Measurements from ENCODE around the gene SIK3. TPM values are rescaled to one million over a fixed set of nuclear protein-coding genes. Genes with fewer than 3 reads are reported as not detected.
A peak's percentile ranks its signal among the peaks of the same experiment; 100 is the strongest.

Gene SIK3
- total RNA-seq, 1 donor from 2014 or later: 88.4 TPM

DNA sequence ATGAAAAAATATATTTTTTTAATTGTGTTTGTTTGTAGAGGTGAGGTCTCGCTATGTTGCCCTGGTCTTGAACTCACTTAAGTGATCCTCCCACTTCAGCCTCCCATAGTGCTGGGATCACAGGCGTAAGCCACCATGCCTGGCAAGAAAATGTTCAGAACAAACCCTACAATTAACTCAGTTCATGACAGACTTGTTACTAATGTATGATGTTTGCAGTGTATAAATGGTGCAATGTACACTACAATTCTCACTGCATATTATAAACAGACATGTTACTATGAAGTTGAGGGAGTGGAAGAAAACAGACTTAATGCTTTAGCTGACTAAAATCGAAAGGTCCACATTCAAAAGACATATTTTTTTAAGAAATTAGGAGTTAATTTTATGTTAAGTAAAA, 59.0 kb downstream of the SIK3 start:
- H3K27me3 Mint-ChIP-seq: no peaks in the 10 kb centered on the region
- DNase-seq (no peak), ATAC-seq (ENCODE audit: low read depth) (no peak)
- no peak overlapping the region for H3K27ac Mint-ChIP-seq
- ChIA-PET CTCF (interaction anchor here (0.6 to 1.0 kb wide), 2 partner anchors 20 to 67 kb away, joined by 3 read pairs; no protein-coding TSS in a partner anchor), POLR2A (interaction anchor here (1.6 kb wide), 1 partner anchor 11 kb away, joined by 4 read pairs; no protein-coding TSS in a partner anchor)
- peaks cover 71% of the 10 kb centered on the region for H3K4me1 Mint-ChIP-seq
- peaks cover 8% of the 10 kb centered on the region for H3K36me3 Mint-ChIP-seq (ENCODE audit: low read depth)
- H3K4me3 Mint-ChIP-seq: no peak overlapping the region
- H3K9me3 Mint-ChIP-seq: no peaks in the 10 kb centered on the region
- TF ChIP-seq, protein P1, sequence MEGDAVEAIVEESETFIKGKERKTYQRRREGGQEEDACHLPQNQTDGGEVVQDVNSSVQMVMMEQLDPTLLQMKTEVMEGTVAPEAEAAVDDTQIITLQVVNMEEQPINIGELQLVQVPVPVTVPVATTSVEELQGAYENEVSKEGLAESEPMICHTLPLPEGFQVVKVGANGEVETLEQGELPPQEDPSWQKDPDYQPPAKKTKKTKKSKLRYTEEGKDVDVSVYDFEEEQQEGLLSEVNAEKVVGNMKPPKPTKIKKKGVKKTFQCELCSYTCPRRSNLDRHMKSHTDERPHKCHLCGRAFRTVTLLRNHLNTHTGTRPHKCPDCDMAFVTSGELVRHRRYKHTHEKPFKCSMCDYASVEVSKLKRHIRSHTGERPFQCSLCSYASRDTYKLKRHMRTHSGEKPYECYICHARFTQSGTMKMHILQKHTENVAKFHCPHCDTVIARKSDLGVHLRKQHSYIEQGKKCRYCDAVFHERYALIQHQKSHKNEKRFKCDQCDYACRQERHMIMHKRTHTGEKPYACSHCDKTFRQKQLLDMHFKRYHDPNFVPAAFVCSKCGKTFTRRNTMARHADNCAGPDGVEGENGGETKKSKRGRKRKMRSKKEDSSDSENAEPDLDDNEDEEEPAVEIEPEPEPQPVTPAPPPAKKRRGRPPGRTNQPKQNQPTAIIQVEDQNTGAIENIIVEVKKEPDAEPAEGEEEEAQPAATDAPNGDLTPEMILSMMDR (IDR thresholded peaks at IDR 0.05): no peak
- intact Hi-C loops (cut with micrococcal nuclease): loop anchor here (2.0 kb wide), 1 partner anchor 14 kb away; no protein-coding TSS in a partner anchor

DNA sequence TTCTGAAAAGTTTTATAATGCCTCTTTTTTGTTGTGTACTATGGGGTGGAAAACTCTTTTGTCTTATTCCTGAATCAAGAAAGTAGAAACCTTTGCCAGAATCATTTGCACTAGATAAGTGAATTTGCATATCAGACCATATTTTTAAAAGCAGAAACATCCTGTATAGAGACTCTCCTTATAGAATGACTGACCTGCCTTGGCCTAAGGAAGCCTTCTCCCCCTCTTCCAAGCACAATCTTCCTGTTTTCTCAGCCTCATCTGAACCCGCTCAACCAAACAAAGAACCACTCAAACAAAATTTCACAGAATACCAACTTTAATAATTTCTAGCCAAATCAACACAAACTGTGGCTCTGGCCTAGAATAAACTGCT, 60.3 kb downstream of the SIK3 start:
- TF ChIP-seq, protein P1 (IDR thresholded peaks at IDR 0.05): no peak
- peak overlapping the region; percentile 83 for H3K27ac Mint-ChIP-seq
- intact Hi-C loops (cut with micrococcal nuclease): loop anchor here (2.0 kb wide), 1 partner anchor 13 kb away; no protein-coding TSS in a partner anchor
- no peak for DNase-seq
- ChIA-PET POLR2A (no interaction called here), CTCF (no interaction called here)
- no peaks in the 10 kb centered on the region for H3K9me3 Mint-ChIP-seq
- H3K4me3 Mint-ChIP-seq: peak overlapping the region; percentile 48
- no peaks in the 10 kb centered on the region for H3K27me3 Mint-ChIP-seq
- peaks cover 4% of the 10 kb centered on the region for H3K36me3 Mint-ChIP-seq (ENCODE audit: low read depth)
- ATAC-seq (ENCODE audit: low read depth): no peak
- peaks cover 65% of the 10 kb centered on the region for H3K4me1 Mint-ChIP-seq

DNA sequence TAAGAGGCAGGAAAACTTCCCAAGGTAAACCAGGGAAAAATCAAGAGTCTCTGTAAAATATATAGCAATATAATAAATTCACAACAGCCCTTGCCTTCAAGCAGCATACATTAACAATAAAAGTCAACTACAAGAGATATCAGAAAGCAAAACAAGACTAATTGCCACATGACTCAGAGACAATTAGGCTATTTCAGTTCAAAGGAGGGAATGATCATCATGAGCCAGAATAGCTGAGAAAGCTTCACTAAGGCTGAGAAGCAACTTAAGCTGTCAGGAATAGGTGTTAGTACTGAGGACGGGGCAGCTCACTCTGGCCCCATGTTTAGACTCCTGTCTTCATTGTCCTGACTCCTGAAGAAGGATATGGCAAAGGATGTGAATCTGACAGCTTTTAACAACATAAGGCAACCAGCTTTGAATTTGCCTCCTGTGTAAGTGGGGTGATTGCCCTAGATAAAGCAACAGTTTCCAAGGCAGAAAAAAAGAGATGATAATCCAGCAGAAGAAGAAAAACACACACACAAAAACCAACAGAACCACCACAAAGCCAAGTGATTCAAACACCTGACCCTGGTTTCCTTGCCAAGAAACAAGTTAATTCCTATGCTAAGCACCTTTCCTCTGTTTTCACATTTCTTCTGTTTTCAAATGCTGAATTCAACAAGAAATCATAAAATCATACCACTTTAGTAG, 60.8 kb downstream of the SIK3 start:
- Mint-ChIP-seq H3K9me3 (no peaks in the 10 kb centered on the region), H3K4me3 (peak overlapping the region; percentile 48), H3K27me3 (no peaks in the 10 kb centered on the region), H3K4me1 (peaks cover 59% of the 10 kb centered on the region), H3K27ac (peak overlapping the region; percentile 83), H3K36me3 (ENCODE audit: low read depth) (peaks cover 4% of the 10 kb centered on the region)
- TF ChIP-seq, protein P1 (IDR thresholded peaks at IDR 0.05): no peak
- no peak for DNase-seq
- no peak for ATAC-seq (ENCODE audit: low read depth)
- intact Hi-C loops (cut with micrococcal nuclease): no loop called here
- ChIA-PET CTCF (no interaction called here), POLR2A (interaction anchor here (0.5 kb wide), 1 partner anchor 12 kb away, joined by 3 read pairs; no protein-coding TSS in a partner anchor)

DNA sequence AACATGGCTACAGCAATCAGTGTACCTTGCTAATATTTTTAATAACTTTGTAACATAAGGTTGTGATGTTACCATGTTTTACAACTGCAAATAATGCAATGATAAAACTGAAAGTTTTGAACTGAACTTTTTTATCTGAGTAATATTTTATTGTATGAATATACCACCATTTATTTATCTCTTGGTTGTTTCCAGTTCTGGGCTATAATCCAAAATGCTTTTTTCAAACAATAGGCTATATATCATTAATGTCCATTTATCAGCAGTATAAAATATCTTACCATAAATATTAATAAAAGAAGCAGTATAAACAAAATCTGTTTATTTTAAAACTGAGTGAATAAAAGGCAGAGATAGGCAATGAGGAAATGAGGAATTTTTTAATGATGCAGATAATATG, 63.3 kb downstream of the SIK3 start:
- no peak for ATAC-seq (ENCODE audit: low read depth)

More for the DNA sequence above, 63.3 kb downstream of the SIK3 start:
- H3K27ac Mint-ChIP-seq: no peak overlapping the region
- no peaks in the 10 kb centered on the region for H3K9me3 Mint-ChIP-seq
- POLR2A ChIA-PET: no interaction called here
- CTCF ChIA-PET: interaction anchor here (1.7 kb wide), 1 partner anchor 24 kb away, joined by 3 read pairs; no protein-coding TSS in a partner anchor
- TF ChIP-seq, protein P1 (IDR thresholded peaks at IDR 0.05): no peak
- H3K4me3 Mint-ChIP-seq: no peak overlapping the region
- H3K27me3 Mint-ChIP-seq: no peaks in the 10 kb centered on the region
- peaks cover 3% of the 10 kb centered on the region for H3K36me3 Mint-ChIP-seq (ENCODE audit: low read depth)
- H3K4me1 Mint-ChIP-seq: peaks cover 53% of the 10 kb centered on the region
- no peak for DNase-seq
- intact Hi-C loops (cut with micrococcal nuclease): no loop called here
